Heart left ventricle (tissue), 16 donors: ENCODE measurements around the gene DAAM1. TPM values are rescaled to one million over a fixed set of nuclear protein-coding genes. Genes with fewer than 3 reads are reported as not detected.

ENCODE experiments used
- ATAC-seq, 4 donors: fragments of 200-7000 bp; cut with Tn5 transposase; one replicate each; pipeline ENCODE4 v1.9.1; 2020 to 2022; ENCODE audit warnings: moderate library complexity in 4 of 4, mild to moderate bottlenecking in 3 of 4, moderate number of reproducible peaks in 1 of 4
- DNase-seq, 5 donors: peaks; one replicate each; pipeline ENCODE4 v3.0.0-alpha.2; 2020
- H3K27ac ChIP-seq, 12 donors: fragments of 200-600 bp; sonication (generic) in 4 of 12; one replicate each; pipeline versions ENCODE4 v1.5.0 to v1.8.0; 2016 to 2022; ENCODE audit warnings: mild to moderate bottlenecking in 2 of 12
- H3K27me3 ChIP-seq, 9 donors: fragments of 200-600 bp; sonication (generic) in 2 of 9; one replicate each; pipeline versions ENCODE4 v1.5.1 to v1.8.0; 2016 to 2022; ENCODE audit warnings: mild to moderate bottlenecking in 3 of 9
- H3K36me3 ChIP-seq, 9 donors: fragments of 200-600 bp; sonication (generic) in 2 of 9; one replicate each; pipeline versions ENCODE4 v1.5.0 to v1.8.0; 2018 to 2022; ENCODE audit warnings: mild to moderate bottlenecking in 2 of 9
- H3K4me1 ChIP-seq, 12 donors: fragments of 200-600 bp; sonication (generic) in 4 of 12; one replicate each; pipeline versions ENCODE4 v1.5.0 to v1.8.0; 2016 to 2022; ENCODE audit warnings: mild to moderate bottlenecking in 3 of 12
- H3K4me3 ChIP-seq, 12 donors: fragments of 200-600 bp; sonication (generic) in 4 of 12; one replicate each; pipeline versions ENCODE4 v1.5.0 to v1.8.0; 2017 to 2022; ENCODE audit warnings: mild to moderate bottlenecking in 9 of 12, moderate library complexity in 4 of 12
- H3K9me3 ChIP-seq, 12 donors: fragments of 200-600 bp; sonication (generic) in 4 of 12; one replicate each; pipeline versions ENCODE4 v1.5.0 to v1.8.0; 2016 to 2022; ENCODE audit warnings: mild to moderate bottlenecking in 1 of 12
- CTCF ChIP-seq, 12 donors: fragments of 200-600 bp; sonication (generic) in 4 of 12; IDR thresholded peaks; one replicate each; pipeline versions ENCODE4 v1.5.0 to v1.8.0; 2018 to 2022; ENCODE audit warnings: antibody characterized with exemption in 12 of 12, mild to moderate bottlenecking in 5 of 12
- POLR2A ChIP-seq, 2 donors: fragments of 450-650 bp; IDR thresholded peaks; one replicate each; pipeline ENCODE4 v1.6.1; 2017; ENCODE audit warnings: antibody characterized with exemption in 2 of 2, mild to moderate bottlenecking in 2 of 2, moderate library complexity in 2 of 2
- WGBS, 4 donors: extraction: QIAGEN DNeasy Blood & Tissue Kit in 2 of 4; methylation state at CpG; one replicate each; pipeline versions ENCODE4 v1.1.5 to v1.1.7; 2013 to 2018; 5-methylcytosine and 5-hydroxymethylcytosine counted together
- intact Hi-C, 10 donors: fragments of 100-400 bp; cut with DNase I; formaldehyde crosslinking; loops; one replicate each; pipeline versions ENCODE4 v1.11.1 to v1.14.2; 2022
- polyA plus RNA-seq, 2 donors: library from polyadenylated mRNA; stranded (reverse); fragments of 200-250 nt; gene quantifications; one replicate each; pipeline ENCODE4 v1.2.3, GENCODE V29; 2013
- total RNA-seq, 9 donors: library from RNA; depleted of rRNA in 2 of 9; stranded (reverse); fragments of >200 nt in 2 of 9; fragmentation: NEBNext Ultra II Directional in 3 of 9; extraction: Animal tissue kit (Norgen Biotek cat#: 25700) in 3 of 9; gene quantifications; one replicate each; pipeline versions ENCODE4 v1.1.0 to v1.2.4, GENCODE V29; 2016 to 2023
- donor health status: ischemic (EF 13 %, LVEDD 7.1; RV severe dilation, severe dysfunction).
- donor health status: healthy with polysubstance abuse.
- donor health status: DM: no; HTN: yes; CAD: no.
- donor health status: DM: no; HTN: no; CAD: no.
- donor health status: ischemic (EF 25% LVEDD 6.9; RV normal size, moderate dysfunction).
- donor health status: ischemic (EF 25% LVEDD 5.7; RV mildly dilated, moderate dysfunction).
- donor health status: healthy.
- donor health status: DM: yes; HTN: yes; CAD: no.
- donor health status: ischemic (EF 35%, LVEDD 5.7; RV mildly dilated, moderate dysfunction).
- donor health status: nonischemic (EF 11% LVEDD 7.7; RV severe dilation, severe dysfunction).
- donor health status: DM: yes; HTN: yes; CAD: no.
- donor health status: PGD.
- donor health status: ischemic (EF 29% LVEDD 5.4; RV normal size, mild dysfunction).
- donor health status: nonischemic (EF 23%, LVEDD 6.1; RV moderate dilation, normal function).

The DAAM1 gene
- total and polyA plus RNA-seq, 11 donors, result 18.2 to 92.6 (median 67.2) TPM

GRCh38 chr14:59161561-59162175, 26.8 kb upstream of the DAAM1 start:
- intact Hi-C loops, result no loop called here
- peak overlapping the region in 4 of 12 donors; percentile 6 to 40 (median 26) for H3K4me3 ChIP-seq
- H3K4me1 ChIP-seq, result peaks cover 0 to 23% (median 7%) of the 10 kb centered on the region in 12 donors
- TF ChIP-seq POLR2A (IDR thresholded peaks at IDR 0.05) (no peak), CTCF (IDR thresholded peaks at IDR 0.05) (no peak)
- no peaks in the 10 kb centered on the region for H3K27me3 ChIP-seq
- H3K36me3 ChIP-seq, result no peaks in the 10 kb centered on the region
- H3K27ac ChIP-seq, result peak overlapping the region in 2 of 12 donors; percentile 13 to 31
- peaks cover 0 to 4% (median 0%) of the 10 kb centered on the region in 12 donors for H3K9me3 ChIP-seq
- 47 to 61% (median 59%) methylated on average over 7 of the region's 7 CpGs for WGBS, 4 donors
- ATAC-seq, result peak in 3 of 4 donors; percentile 64 to 81 (median 71)
- peak in 2 of 5 donors; percentile 11 to 28 for DNase-seq

GRCh38 chr14:59166258-59166657, 22.2 kb upstream of the DAAM1 start:
- H3K27ac ChIP-seq, result no peak overlapping the region
- H3K9me3 ChIP-seq, result no peaks in the 10 kb centered on the region
- WGBS, 4 donors, result 95 to 96% (median 96%) methylated on average over 3 of the region's 3 CpGs
- H3K27me3 ChIP-seq, result no peaks in the 10 kb centered on the region
- H3K36me3 ChIP-seq, result no peaks in the 10 kb centered on the region
- H3K4me1 ChIP-seq, result peaks cover 0 to 16% (median 7%) of the 10 kb centered on the region in 12 donors
- DNase-seq (no peak), ATAC-seq (no peak)
- TF ChIP-seq POLR2A (IDR thresholded peaks at IDR 0.05) (no peak), CTCF (IDR thresholded peaks at IDR 0.05) (no peak)
- no peak overlapping the region for H3K4me3 ChIP-seq
- intact Hi-C loops, result no loop called here

GRCh38 chr14:59175404-59175803, 13.1 kb upstream of the DAAM1 start:
- Histone ChIP-seq H3K9me3 (no peaks in the 10 kb centered on the region), H3K4me1 (peaks cover 0 to 10% (median 0%) of the 10 kb centered on the region in 12 donors), H3K36me3 (no peaks in the 10 kb centered on the region), H3K4me3 (no peak overlapping the region), H3K27me3 (no peaks in the 10 kb centered on the region), H3K27ac (no peak overlapping the region)
- DNase-seq, result no peak
- ATAC-seq, result no peak
- intact Hi-C loops, result no loop called here
- 87 to 90% (median 88%) methylated on average over 3 of the region's 3 CpGs for WGBS, 4 donors
- no peak for TF ChIP-seq POLR2A (IDR thresholded peaks at IDR 0.05)
- TF ChIP-seq CTCF (IDR thresholded peaks at IDR 0.05), result no peak

GRCh38 chr14:59176765-59177164, 11.7 kb upstream of the DAAM1 start:
- H3K4me3 ChIP-seq, result no peak overlapping the region
- no peaks in the 10 kb centered on the region for H3K9me3 ChIP-seq
- no peaks in the 10 kb centered on the region for H3K36me3 ChIP-seq
- WGBS, 4 donors, result 81 to 95% (median 91%) methylated on average over 1 of the region's 1 CpG
- intact Hi-C loops, result no loop called here
- H3K27me3 ChIP-seq, result no peaks in the 10 kb centered on the region
- no peak overlapping the region for H3K27ac ChIP-seq
- TF ChIP-seq POLR2A (IDR thresholded peaks at IDR 0.05), result no peak
- TF ChIP-seq CTCF (IDR thresholded peaks at IDR 0.05), result no peak
- DNase-seq, result no peak
- ATAC-seq, result no peak
- peaks cover 0 to 8% (median 0%) of the 10 kb centered on the region in 12 donors for H3K4me1 ChIP-seq
